SU-DHL-6 (cell line): Measurements from ENCODE around the gene ERG.

Experiments used
- CTCF ChIP-seq: fragments of 200-600 bp; sonication (generic); IDR thresholded peaks from one replicate; pipeline ENCODE4 v1.5.1; 2017; ENCODE audit warnings: antibody characterized with exemption, mild to moderate bottlenecking, low read length, moderate library complexity; ENCODE audit not compliant: insufficient read depth, poor library complexity, severe bottlenecking
- EZH2phosphoT487 ChIP-seq: fragments of 200-600 bp; sonication (generic), shearing (Covaris generic); conservative IDR thresholded peaks from 2 replicates; pipeline ENCODE4 v1.6.1; 2018; ENCODE audit warnings: mild to moderate bottlenecking, antibody characterized with exemption, low read length, moderate library complexity, mixed read lengths

- TF ChIP-seq CTCF, result no peak
- TF ChIP-seq EZH2phosphoT487, result no peak
Observed at GRCh38 chr21:38349977-38350376, 148.3 kb downstream of the ERG start.
